A549 (cell line): Measurements from ENCODE around the gene CPNE4. TPM values are rescaled to one million over a fixed set of nuclear protein-coding genes. Genes with fewer than 3 reads are reported as not detected.

Experiments
- ATAC-seq, 2 experiments: fragments of 200-7000 bp in 1 of 2; fragments of >200 bp in 1 of 2; cut with Nextera tagmentation in 1 of 2; cut with Tn5 transposase in 1 of 2; 3 replicates each; pipeline versions ENCODE4 v1.8.0 to v1.9.1; 2018 to 2020; ENCODE audit warnings: mild to moderate bottlenecking in 1 of 2, moderate library complexity in 1 of 2
- CTCF ChIA-PET: fragments of 300-600 bp; sonication (Branson Sonifier 250); formaldehyde crosslinking; extraction: SDS; loops from one replicate; lab custom pipeline; 2021; ENCODE audit warnings: antibody characterized with exemption, inconsistent platforms; lab: Yijun Ruan, JAX
- POLR2A ChIA-PET: fragments of 350-600 bp; formaldehyde crosslinking; extraction: SDS; loops from one replicate; lab custom pipeline; 2021; ENCODE audit warnings: antibody characterized with exemption, inconsistent platforms; lab: Yijun Ruan, JAX
- DNase-seq, 2 experiments: peaks; one replicate each; pipeline versions ENCODE4 v3.0.0 to v3.0.0-alpha.2; 2011 to 2016; ENCODE audit warnings: low read depth in 1 of 2, low spot score in 1 of 2
- FAIRE-seq: peaks from 2 replicates; lab custom pipeline; 2011; peaks lifted over from hg19 to GRCh38; lab: Jason Lieb, UNC
- H3K27ac ChIP-seq, 2 experiments: fragments of >200 bp; sonication (Bioruptor Twin); formaldehyde crosslinking; 3 replicates each; pipeline ENCODE4 v1.5.1; 2016 to 2017
- H3K4me1 ChIP-seq: fragments of >200 bp; sonication (Bioruptor Twin); formaldehyde crosslinking; 3 replicates; pipeline ENCODE4 v1.6.1; 2016
- H3K4me2 ChIP-seq: fragments of >200 bp; sonication (Bioruptor Twin); formaldehyde crosslinking; 3 replicates; pipeline ENCODE4 v1.6.1; 2016
- H3K4me3 ChIP-seq: fragments of >200 bp; sonication (Bioruptor Twin); formaldehyde crosslinking; 3 replicates; pipeline ENCODE4 v1.5.1; 2016
- H3K9me3 ChIP-seq: fragments of >200 bp; sonication (Bioruptor Twin); formaldehyde crosslinking; 3 replicates; pipeline ENCODE4 v1.6.1; 2016
- CBX2 ChIP-seq: fragments of 200-600 bp; sonication (generic); IDR thresholded peaks from 2 replicates; pipeline ENCODE4 v1.6.1; 2016; ENCODE audit warnings: low read depth, mild to moderate bottlenecking, borderline replicate concordance
- CHD2 ChIP-seq: fragments of 150-350 bp; IDR thresholded peaks from 2 replicates; pipeline ENCODE4 v1.6.1; 2014; ENCODE audit warnings: low read length; ENCODE audit not compliant: partially characterized antibody
- E2F6 ChIP-seq: IDR thresholded peaks from 2 replicates; pipeline ENCODE4 v1.6.1; 2012; ENCODE audit warnings: low read depth, borderline replicate concordance
- EHF ChIP-seq: fragments of 250-450 bp; sonication (Bioruptor Pico); IDR thresholded peaks from 2 replicates; pipeline ENCODE4 v1.5.0; 2020; ENCODE audit warnings: mild to moderate bottlenecking
- EHMT2 ChIP-seq: fragments of 200-600 bp; sonication (generic); IDR thresholded peaks from 2 replicates; pipeline ENCODE4 v1.6.1; 2016; ENCODE audit warnings: antibody characterized with exemption, low read depth, mild to moderate bottlenecking, moderate library complexity
- ELK1 ChIP-seq: fragments of 150-350 bp; IDR thresholded peaks from 2 replicates; pipeline ENCODE4 v1.6.1; 2014; ENCODE audit warnings: low read depth, mild to moderate bottlenecking, low read length
- FOSB ChIP-seq: fragments of 250-450 bp; sonication (Bioruptor Pico); IDR thresholded peaks from 2 replicates; pipeline ENCODE4 v1.5.0; 2020; ENCODE audit warnings: mild to moderate bottlenecking, moderate library complexity
- FOSL2 ChIP-seq, 2 experiments: fragments of 450-650 bp in 1 of 2; fragments of >200 bp in 1 of 2; sonication (Bioruptor Twin) in 1 of 2; formaldehyde crosslinking; IDR thresholded peaks; 2 replicates each; pipeline versions ENCODE4 v1.5.0 to v1.6.1; 2016 to 2020; ENCODE audit warnings: mild to moderate bottlenecking in 1 of 2, moderate library complexity in 1 of 2
- FOXS1 ChIP-seq: fragments of 250-450 bp; sonication (Bioruptor Pico); IDR thresholded peaks from 2 replicates; pipeline ENCODE4 v1.5.0; 2020; ENCODE audit warnings: mild to moderate bottlenecking, moderate library complexity
- GATA3 ChIP-seq: IDR thresholded peaks from 2 replicates; pipeline ENCODE4 v1.6.1; 2012; ENCODE audit warnings: borderline replicate concordance
- HES2 ChIP-seq: fragments of >200 bp; sonication (Bioruptor Twin); formaldehyde crosslinking; IDR thresholded peaks from 2 replicates; pipeline ENCODE4 v1.6.1; 2016
- HMGXB4 ChIP-seq: fragments of 250-450 bp; sonication (Bioruptor Pico); IDR thresholded peaks from 2 replicates; pipeline ENCODE4 v1.5.0; 2021; ENCODE audit warnings: mild to moderate bottlenecking, moderate library complexity, borderline replicate concordance
- HOXA7 ChIP-seq: fragments of 250-450 bp; sonication (Bioruptor Pico); IDR thresholded peaks from 2 replicates; pipeline ENCODE4 v1.5.0; 2020; ENCODE audit warnings: mild to moderate bottlenecking, moderate library complexity
- HOXB13 ChIP-seq: fragments of 250-450 bp; sonication (Bioruptor Pico); IDR thresholded peaks from 2 replicates; pipeline ENCODE4 v1.5.0; 2020; ENCODE audit warnings: low read depth, mild to moderate bottlenecking, moderate library complexity
- HOXB5 ChIP-seq: fragments of 250-450 bp; sonication (Bioruptor Pico); IDR thresholded peaks from 2 replicates; pipeline ENCODE4 v1.5.0; 2020; ENCODE audit warnings: mild to moderate bottlenecking, moderate library complexity
- JUN ChIP-seq, 2 experiments: fragments of >200 bp; sonication (Bioruptor Twin); formaldehyde crosslinking; IDR thresholded peaks; 2 replicates in 1 of 2; 3 replicates in 1 of 2; pipeline ENCODE4 v1.6.1; 2016 to 2017
- KDM1A ChIP-seq: fragments of 200-600 bp; sonication (generic); IDR thresholded peaks from 2 replicates; pipeline ENCODE4 v1.6.1; 2016; ENCODE audit warnings: low read depth, mild to moderate bottlenecking
- MAX ChIP-seq: IDR thresholded peaks from 2 replicates; pipeline ENCODE4 v1.6.1; 2012
- MYC ChIP-seq: IDR thresholded peaks from 2 replicates; pipeline ENCODE4 v1.6.1; 2012; ENCODE audit warnings: mild to moderate bottlenecking, inconsistent platforms, low read length, improper control_type of control experiment, borderline replicate concordance
- NFE2L2 ChIP-seq: fragments of 150-350 bp; conservative IDR thresholded peaks from 2 replicates; pipeline ENCODE4 v1.6.1; 2014; ENCODE audit warnings: low read length
- NPAS2 ChIP-seq: fragments of 250-450 bp; sonication (Bioruptor Pico); IDR thresholded peaks from 2 replicates; pipeline ENCODE4 v1.8.0; 2022; ENCODE audit warnings: mild to moderate bottlenecking, moderate library complexity, borderline replicate concordance
- RAD21 ChIP-seq, 2 experiments: fragments of >200 bp in 1 of 2; sonication (Bioruptor Twin) in 1 of 2; formaldehyde crosslinking in 1 of 2; IDR thresholded peaks in 1 of 2; conservative IDR thresholded peaks in 1 of 2; 2 replicates in 1 of 2; 3 replicates in 1 of 2; pipeline ENCODE4 v1.6.1; 2012 to 2018; ENCODE audit warnings: inconsistent platforms in 1 of 2
- RARB ChIP-seq: fragments of 250-450 bp; sonication (Bioruptor Pico); IDR thresholded peaks from 2 replicates; pipeline ENCODE4 v1.8.0; 2021; ENCODE audit warnings: mild to moderate bottlenecking, moderate library complexity
- RFX5 ChIP-seq: fragments of 450-650 bp; IDR thresholded peaks from 2 replicates; pipeline ENCODE4 v1.7.1; 2014; ENCODE audit warnings: antibody characterized with exemption, mild to moderate bottlenecking, moderate library complexity
- RNF2 ChIP-seq: fragments of 200-600 bp; sonication (generic); IDR thresholded peaks from 2 replicates; pipeline ENCODE4 v1.6.1; 2016; ENCODE audit warnings: low read depth, mild to moderate bottlenecking, antibody characterized with exemption, moderate library complexity, borderline replicate concordance
- SREBF2 ChIP-seq: fragments of 450-650 bp; IDR thresholded peaks from 2 replicates; pipeline ENCODE4 v1.6.1; 2014; ENCODE audit warnings: mild to moderate bottlenecking, moderate library complexity
- TFCP2L1 ChIP-seq: fragments of 250-450 bp; sonication (Bioruptor Pico); IDR thresholded peaks from 2 replicates; pipeline ENCODE4 v1.5.0; 2021; ENCODE audit warnings: mild to moderate bottlenecking
- ZSCAN20 ChIP-seq: fragments of 250-450 bp; sonication (Bioruptor Pico); IDR thresholded peaks from 2 replicates; pipeline ENCODE4 v1.8.0; 2022; ENCODE audit warnings: mild to moderate bottlenecking, moderate library complexity
- WGBS: methylation state at CpG from one replicate; pipeline ENCODE4 v1.1.6; 2017; ENCODE audit errors: missing lambda C conversion rate; 5-methylcytosine and 5-hydroxymethylcytosine counted together
- polyA plus RNA-seq, 4 experiments: library from polyadenylated mRNA; depleted of rRNA in 3 of 4; stranded (reverse); fragments of >200 nt; fragmentation: RNase III in 1 of 4; extraction: RNeasy Plus Mini Kit Qiagen cat#74134 plus additional on column Dnase treatment in 1 of 4; gene quantifications; 2 replicates in 3 of 4; 3 replicates in 1 of 4; pipeline ENCODE4 v1.2.3, GENCODE V29; 2011 to 2017

CPNE4 gene
- polyA plus RNA-seq, 2 of the 4 experiments (the other 2 are of a cell fraction): 3.6 to 8.7 TPM

GRCh38 chr3:131731709-131732108 lies 303.1 kb downstream of the CPNE4 start:
- no peak overlapping the region for H3K27ac ChIP-seq
- ChIA-PET CTCF (no interaction called here), POLR2A (no interaction called here)
- WGBS: 90% methylated on average over 2 of the region's 2 CpGs
- H3K4me2 ChIP-seq: no peak overlapping the region
- TF ChIP-seq EHMT2 (no peak), RNF2 (no peak), FOSL2 (IDR thresholded peaks at IDR 0.05) (no peak), FOSL2 (CRISPR knock-in tag; IDR thresholded peaks at IDR 0.05) (no peak), E2F6 (no peak), RAD21 (conservative IDR thresholded peaks at IDR 0.05 in 1 of 2, IDR thresholded peaks at IDR 0.05 in 1 of 2) (no peak), FOXS1 (CRISPR knock-in tag) (no peak), HOXB13 (CRISPR knock-in tag) (no peak), ZSCAN20 (no peak), FOSB (CRISPR knock-in tag) (no peak), HES2 (no peak), CHD2 (no peak), NPAS2 (CRISPR knock-in tag) (no peak), EHF (CRISPR knock-in tag) (no peak), HOXA7 (CRISPR knock-in tag) (no peak), MAX (no peak), CBX2 (no peak), MYC (no peak), TFCP2L1 (CRISPR knock-in tag) (no peak), SREBF2 (no peak)
- FAIRE-seq (no peak), DNase-seq (no peak), ATAC-seq (no peak)
- peaks cover 16% of the 10 kb centered on the region for H3K4me1 ChIP-seq
- H3K4me3 ChIP-seq: no peak overlapping the region
- H3K9me3 ChIP-seq: no peaks in the 10 kb centered on the region

- FAIRE-seq: no peak
- Histone ChIP-seq H3K4me2 (no peak overlapping the region), H3K4me1 (peaks cover 16% of the 10 kb centered on the region), H3K9me3 (no peaks in the 10 kb centered on the region), H3K4me3 (no peak overlapping the region), H3K27ac (no peak overlapping the region)
- no peak for TF ChIP-seq RFX5
- no peak for TF ChIP-seq HOXB5 (CRISPR knock-in tag)
- TF ChIP-seq E2F6: no peak
- no peak for TF ChIP-seq FOXS1 (CRISPR knock-in tag)
- no peak for TF ChIP-seq SREBF2
- no peak for TF ChIP-seq HMGXB4
- TF ChIP-seq GATA3: no peak
- TF ChIP-seq NPAS2 (CRISPR knock-in tag): no peak
- no peak for TF ChIP-seq ELK1
- no peak for TF ChIP-seq KDM1A
- TF ChIP-seq RARB: no peak
- TF ChIP-seq JUN (IDR thresholded peaks at IDR 0.05): no peak
- TF ChIP-seq MYC: no peak
- no peak for TF ChIP-seq NFE2L2
- ATAC-seq: no peak
- 38% methylated on average over 1 of the region's 1 CpG for WGBS
- CTCF ChIA-PET: no interaction called here
- POLR2A ChIA-PET: no interaction called here
- no peak for DNase-seq
These were observed 304.2 kb downstream of the CPNE4 start for GRCh38 chr3:131730581-131730980.
